Fibroblast of lung (primary cell): ENCODE results near the gene ENOX1. TPM values are rescaled to one million over a fixed set of nuclear protein-coding genes. Genes with fewer than 3 reads are reported as not detected.

Source experiments
- DNase-seq, 2 donors: peaks; one replicate each; pipeline versions ENCODE4 v3.0.0 to v3.0.0-alpha.2; 2010; ENCODE audit warnings: low read depth in 2 of 2
- H2AFZ ChIP-seq: 2 replicates; pipeline ENCODE4 v1.5.1; 2012; ENCODE audit warnings: low read length, control low read depth, inconsistent platforms
- H3K27ac ChIP-seq: 2 replicates; pipeline ENCODE4 v1.5.1; 2011; ENCODE audit warnings: low read length, control low read depth; ENCODE audit not compliant: insufficient read depth
- H3K27me3 ChIP-seq: 2 replicates; pipeline ENCODE4 v1.5.1; 2011; ENCODE audit warnings: mild to moderate bottlenecking, low read length; ENCODE audit not compliant: control insufficient read depth, insufficient read depth
- H3K36me3 ChIP-seq: 2 replicates; pipeline ENCODE4 v1.5.1; 2011; ENCODE audit warnings: low read length; ENCODE audit not compliant: control insufficient read depth, insufficient read depth
- H3K4me1 ChIP-seq: 2 replicates; pipeline ENCODE4 v1.5.1; 2011; ENCODE audit warnings: low read length; ENCODE audit not compliant: control insufficient read depth, insufficient read depth; ENCODE audit errors: extremely low read depth
- H3K4me2 ChIP-seq: 2 replicates; pipeline ENCODE4 v1.5.1; 2011; ENCODE audit warnings: low read length, control low read depth; ENCODE audit not compliant: insufficient read depth; ENCODE audit errors: extremely low read depth
- H3K4me3 ChIP-seq, 4 experiments: fragments of 200-600 bp in 1 of 4; sonication (generic) in 1 of 4; replicated peaks in 1 of 4; 2 replicates each; pipeline ENCODE4 v1.5.1; 2011 to 2016; ENCODE audit warnings: low read length in 4 of 4, low read depth in 3 of 4, mild to moderate bottlenecking in 3 of 4, control low read depth in 2 of 4, inconsistent platforms in 1 of 4, mixed read lengths in 1 of 4; ENCODE audit not compliant: insufficient read depth in 1 of 4; ENCODE audit errors: control extremely low read depth in 1 of 4
- H3K79me2 ChIP-seq: 2 replicates; pipeline ENCODE4 v1.5.1; 2012; ENCODE audit warnings: mild to moderate bottlenecking, low read length, inconsistent platforms; ENCODE audit not compliant: control insufficient read depth, insufficient read depth
- H3K9ac ChIP-seq: 2 replicates; pipeline ENCODE4 v1.5.1; 2011; ENCODE audit warnings: mild to moderate bottlenecking, low read length, control low read depth; ENCODE audit not compliant: insufficient read depth
- H3K9me3 ChIP-seq: 2 replicates; pipeline ENCODE4 v1.5.1; 2012; ENCODE audit warnings: low read depth, low read length; ENCODE audit not compliant: control insufficient read depth, insufficient read depth
- H4K20me1 ChIP-seq: 2 replicates; pipeline ENCODE4 v1.5.1; 2011; ENCODE audit warnings: low read length; ENCODE audit not compliant: control insufficient read depth, insufficient read depth; ENCODE audit errors: extremely low read depth
- EZH2 ChIP-seq: IDR thresholded peaks from 2 replicates; pipeline ENCODE4 v1.5.1; 2012; ENCODE audit warnings: low read length, control low read depth, mild to moderate bottlenecking; ENCODE audit errors: missing control alignments
- polyA plus RNA-seq, 2 donors: library from polyadenylated mRNA; depleted of rRNA in 1 of 2; stranded (reverse) in 1 of 2; unstranded in 1 of 2; fragments of >200 nt; gene quantifications; 2 replicates each; pipeline ENCODE4 v1.2.1, GENCODE V29; 2011 to 2012; ENCODE audit warnings: missing spikeins in 1 of 2
- total RNA-seq: library from RNA; depleted of rRNA; stranded (reverse); fragments of >200 nt; gene quantifications from 2 replicates; pipeline ENCODE4 v1.2.1, GENCODE V29; 2014
- TF ChIP-seq, protein P1 (sequence below), 2 donors: IDR thresholded peaks in 1 of 2; conservative IDR thresholded peaks in 1 of 2; 1 replicate in 1 of 2; 2 replicates in 1 of 2; pipeline ENCODE4 v1.5.1; 2011 to 2012; ENCODE audit warnings: low read length in 2 of 2, control low read depth in 1 of 2, inconsistent platforms in 1 of 2, low read depth in 1 of 2, mild to moderate bottlenecking in 1 of 2

ENOX1 gene
- total and polyA plus RNA-seq, 2 donors (not counting 1 experiment from before 2014, with no cell fraction given): 3.5 to 7.6 TPM

DNA sequence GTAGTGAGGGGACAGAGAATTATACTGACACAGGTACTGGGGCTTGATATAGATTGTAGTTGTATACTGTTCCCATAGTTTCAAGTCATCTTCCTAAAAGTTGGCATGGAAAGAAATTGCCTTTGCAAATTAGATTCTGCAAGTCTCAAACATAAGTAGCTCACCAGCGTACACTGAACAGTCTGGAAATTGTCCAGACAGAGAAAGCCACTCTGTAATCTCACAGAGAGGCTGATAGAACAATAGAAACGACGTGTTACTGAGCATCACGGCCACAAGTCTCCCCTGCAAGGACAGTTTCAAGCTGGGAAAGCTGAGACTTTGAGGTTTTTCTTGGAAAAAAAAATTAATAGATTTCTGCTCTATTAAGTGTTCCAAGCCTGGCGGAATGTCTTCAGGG is 534.8 kb downstream of the ENOX1 start:
- H3K9ac ChIP-seq: no peak overlapping the region
- TF ChIP-seq, protein P1, sequence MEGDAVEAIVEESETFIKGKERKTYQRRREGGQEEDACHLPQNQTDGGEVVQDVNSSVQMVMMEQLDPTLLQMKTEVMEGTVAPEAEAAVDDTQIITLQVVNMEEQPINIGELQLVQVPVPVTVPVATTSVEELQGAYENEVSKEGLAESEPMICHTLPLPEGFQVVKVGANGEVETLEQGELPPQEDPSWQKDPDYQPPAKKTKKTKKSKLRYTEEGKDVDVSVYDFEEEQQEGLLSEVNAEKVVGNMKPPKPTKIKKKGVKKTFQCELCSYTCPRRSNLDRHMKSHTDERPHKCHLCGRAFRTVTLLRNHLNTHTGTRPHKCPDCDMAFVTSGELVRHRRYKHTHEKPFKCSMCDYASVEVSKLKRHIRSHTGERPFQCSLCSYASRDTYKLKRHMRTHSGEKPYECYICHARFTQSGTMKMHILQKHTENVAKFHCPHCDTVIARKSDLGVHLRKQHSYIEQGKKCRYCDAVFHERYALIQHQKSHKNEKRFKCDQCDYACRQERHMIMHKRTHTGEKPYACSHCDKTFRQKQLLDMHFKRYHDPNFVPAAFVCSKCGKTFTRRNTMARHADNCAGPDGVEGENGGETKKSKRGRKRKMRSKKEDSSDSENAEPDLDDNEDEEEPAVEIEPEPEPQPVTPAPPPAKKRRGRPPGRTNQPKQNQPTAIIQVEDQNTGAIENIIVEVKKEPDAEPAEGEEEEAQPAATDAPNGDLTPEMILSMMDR (conservative IDR thresholded peaks at IDR 0.05 in 1 of 2, IDR thresholded peaks at IDR 0.05 in 1 of 2; ENCODE audit: low read depth in 1 of 2, low read length in 2 of 2): no peak
- TF ChIP-seq EZH2: no peak
- no peaks in the 10 kb centered on the region for H3K27me3 ChIP-seq

GRCh38 chr13:43246382-43246781 is 540.4 kb downstream of the ENOX1 start:
- TF ChIP-seq, protein P1 (conservative IDR thresholded peaks at IDR 0.05 in 1 of 2, IDR thresholded peaks at IDR 0.05 in 1 of 2; ENCODE audit: low read depth in 1 of 2, low read length in 2 of 2): no peak
- no peak for TF ChIP-seq EZH2
- no peaks in the 10 kb centered on the region for H4K20me1 ChIP-seq
- H3K9me3 ChIP-seq: no peaks in the 10 kb centered on the region
- H3K79me2 ChIP-seq: no peaks in the 10 kb centered on the region
- no peak overlapping the region for H3K4me3 ChIP-seq
- H3K9ac ChIP-seq: no peak overlapping the region
- no peaks in the 10 kb centered on the region for H3K36me3 ChIP-seq
- H3K27ac ChIP-seq: peak overlapping the region; percentile 5
- DNase-seq: no peak
- no peaks in the 10 kb centered on the region for H3K27me3 ChIP-seq
- no peak overlapping the region for H2AFZ ChIP-seq
- peaks cover 10% of the 10 kb centered on the region for H3K4me1 ChIP-seq
- no peak overlapping the region for H3K4me2 ChIP-seq

More for the DNA sequence above, 534.8 kb downstream of the ENOX1 start:
- Histone ChIP-seq H3K4me1 (no peaks in the 10 kb centered on the region), H3K4me3 (no peak overlapping the region), H3K27ac (no peak overlapping the region), H3K79me2 (no peaks in the 10 kb centered on the region), H4K20me1 (no peaks in the 10 kb centered on the region), H3K4me2 (no peak overlapping the region), H3K9me3 (no peaks in the 10 kb centered on the region), H3K36me3 (no peaks in the 10 kb centered on the region), H2AFZ (no peak overlapping the region)
- no peak for DNase-seq

DNA sequence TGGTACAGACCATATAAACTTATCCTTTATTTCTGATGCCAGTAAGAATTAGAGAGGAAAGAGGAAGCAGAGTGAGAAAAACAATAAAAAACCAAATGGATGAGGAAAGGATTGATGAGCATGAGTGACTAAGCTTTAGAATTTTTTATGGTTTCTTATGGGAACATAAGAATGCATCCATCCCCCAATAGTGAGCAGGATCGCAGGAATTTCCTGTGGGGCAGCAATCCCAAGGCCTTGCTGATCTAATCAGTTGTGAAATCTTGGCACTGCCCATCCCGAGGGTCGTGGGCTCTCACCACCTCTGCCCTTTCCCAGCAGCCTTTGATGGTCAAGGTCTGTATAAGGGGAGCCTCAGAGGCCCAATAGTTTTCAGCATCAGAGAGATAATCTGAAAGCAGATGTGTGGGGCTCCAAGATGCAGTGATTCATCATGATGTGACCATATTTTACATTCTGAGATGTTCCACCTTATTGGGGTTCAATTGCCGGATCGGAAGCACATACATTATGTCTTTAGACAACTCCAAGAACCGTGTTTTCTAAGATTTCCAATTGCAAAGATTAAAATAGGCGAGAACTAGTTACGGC is 541.3 kb downstream of the ENOX1 start:
- Histone ChIP-seq H3K9me3 (no peaks in the 10 kb centered on the region), H3K36me3 (no peaks in the 10 kb centered on the region), H3K27ac (peak overlapping the region; percentile 72), H3K4me3 (no peak overlapping the region), H4K20me1 (no peaks in the 10 kb centered on the region), H3K27me3 (no peaks in the 10 kb centered on the region), H3K79me2 (no peaks in the 10 kb centered on the region), H3K9ac (no peak overlapping the region), H2AFZ (peak overlapping the region; percentile 61), H3K4me1 (peaks cover 10% of the 10 kb centered on the region), H3K4me2 (peak overlapping the region; percentile 72)
- TF ChIP-seq, protein P1 (conservative IDR thresholded peaks at IDR 0.05 in 1 of 2, IDR thresholded peaks at IDR 0.05 in 1 of 2; ENCODE audit: low read depth in 1 of 2, low read length in 2 of 2): no peak
- TF ChIP-seq EZH2: no peak
- DNase-seq: peak; percentile 91 to 93
